A549 (cell line): ENCODE results near the gene PTPRH. TPM values are rescaled to one million over a fixed set of nuclear protein-coding genes. Genes with fewer than 3 reads are reported as not detected.
A peak's percentile ranks its signal among the peaks of the same experiment; 100 is the strongest.

ENCODE experiments used
- ATAC-seq, 2 experiments: fragments of 200-7000 bp in 1 of 2; fragments of >200 bp in 1 of 2; cut with Nextera tagmentation in 1 of 2; cut with Tn5 transposase in 1 of 2; 3 replicates each; pipeline versions ENCODE4 v1.8.0 to v1.9.1; 2018 to 2020; ENCODE audit warnings: mild to moderate bottlenecking in 1 of 2, moderate library complexity in 1 of 2
- CTCF ChIA-PET: fragments of 300-600 bp; sonication (Branson Sonifier 250); formaldehyde crosslinking; extraction: SDS; loops from one replicate; lab custom pipeline; 2021; ENCODE audit warnings: antibody characterized with exemption, inconsistent platforms; lab: Yijun Ruan, JAX
- POLR2A ChIA-PET: fragments of 350-600 bp; formaldehyde crosslinking; extraction: SDS; loops from one replicate; lab custom pipeline; 2021; ENCODE audit warnings: antibody characterized with exemption, inconsistent platforms; lab: Yijun Ruan, JAX
- DNase-seq, 2 experiments: peaks; one replicate each; pipeline versions ENCODE4 v3.0.0 to v3.0.0-alpha.2; 2011 to 2016; ENCODE audit warnings: low read depth in 1 of 2, low spot score in 1 of 2
- FAIRE-seq: peaks from 2 replicates; lab custom pipeline; 2011; peaks lifted over from hg19 to GRCh38; lab: Jason Lieb, UNC
- H3K27ac ChIP-seq, 2 experiments: fragments of >200 bp; sonication (Bioruptor Twin); formaldehyde crosslinking; 3 replicates each; pipeline ENCODE4 v1.5.1; 2016 to 2017
- H3K4me1 ChIP-seq: fragments of >200 bp; sonication (Bioruptor Twin); formaldehyde crosslinking; 3 replicates; pipeline ENCODE4 v1.6.1; 2016
- H3K4me2 ChIP-seq: fragments of >200 bp; sonication (Bioruptor Twin); formaldehyde crosslinking; 3 replicates; pipeline ENCODE4 v1.6.1; 2016
- H3K4me3 ChIP-seq: fragments of >200 bp; sonication (Bioruptor Twin); formaldehyde crosslinking; 3 replicates; pipeline ENCODE4 v1.5.1; 2016
- H3K9me3 ChIP-seq: fragments of >200 bp; sonication (Bioruptor Twin); formaldehyde crosslinking; 3 replicates; pipeline ENCODE4 v1.6.1; 2016
- BHLHE40 ChIP-seq: IDR thresholded peaks from 2 replicates; pipeline ENCODE4 v1.6.1; 2012; ENCODE audit warnings: low read depth, low read length, inconsistent platforms
- CBX2 ChIP-seq: fragments of 200-600 bp; sonication (generic); IDR thresholded peaks from 2 replicates; pipeline ENCODE4 v1.6.1; 2016; ENCODE audit warnings: low read depth, mild to moderate bottlenecking, borderline replicate concordance
- FOXS1 ChIP-seq: fragments of 250-450 bp; sonication (Bioruptor Pico); IDR thresholded peaks from 2 replicates; pipeline ENCODE4 v1.5.0; 2020; ENCODE audit warnings: mild to moderate bottlenecking, moderate library complexity
- HEYL ChIP-seq: fragments of 250-450 bp; sonication (Bioruptor Pico); IDR thresholded peaks from 2 replicates; pipeline ENCODE4 v1.8.0; 2021; ENCODE audit warnings: mild to moderate bottlenecking, moderate library complexity
- HOXB5 ChIP-seq: fragments of 250-450 bp; sonication (Bioruptor Pico); IDR thresholded peaks from 2 replicates; pipeline ENCODE4 v1.5.0; 2020; ENCODE audit warnings: mild to moderate bottlenecking, moderate library complexity
- JUN ChIP-seq, 2 experiments: fragments of >200 bp; sonication (Bioruptor Twin); formaldehyde crosslinking; IDR thresholded peaks; 2 replicates in 1 of 2; 3 replicates in 1 of 2; pipeline ENCODE4 v1.6.1; 2016 to 2017
- KDM1A ChIP-seq: fragments of 200-600 bp; sonication (generic); IDR thresholded peaks from 2 replicates; pipeline ENCODE4 v1.6.1; 2016; ENCODE audit warnings: low read depth, mild to moderate bottlenecking
- MAZ ChIP-seq: fragments of 150-350 bp; IDR thresholded peaks from 2 replicates; pipeline ENCODE4 v1.6.1; 2014; ENCODE audit warnings: antibody characterized with exemption, low read depth, low read length, borderline replicate concordance
- PHF8 ChIP-seq: fragments of 200-600 bp; sonication (generic); IDR thresholded peaks from 2 replicates; pipeline ENCODE4 v1.6.1; 2016; ENCODE audit warnings: low read depth, mild to moderate bottlenecking, antibody characterized with exemption, moderate library complexity, borderline replicate concordance
- POLR2AphosphoS2 ChIP-seq: conservative IDR thresholded peaks from 2 replicates; pipeline ENCODE4 v1.6.1; 2012; ENCODE audit warnings: low read length, improper control_type of control experiment, inconsistent platforms
- RAD21 ChIP-seq, 2 experiments: fragments of >200 bp in 1 of 2; sonication (Bioruptor Twin) in 1 of 2; formaldehyde crosslinking in 1 of 2; IDR thresholded peaks in 1 of 2; conservative IDR thresholded peaks in 1 of 2; 2 replicates in 1 of 2; 3 replicates in 1 of 2; pipeline ENCODE4 v1.6.1; 2012 to 2018; ENCODE audit warnings: inconsistent platforms in 1 of 2
- RNF2 ChIP-seq: fragments of 200-600 bp; sonication (generic); IDR thresholded peaks from 2 replicates; pipeline ENCODE4 v1.6.1; 2016; ENCODE audit warnings: low read depth, mild to moderate bottlenecking, antibody characterized with exemption, moderate library complexity, borderline replicate concordance
- SMC3 ChIP-seq: fragments of >200 bp; sonication (Bioruptor Twin); formaldehyde crosslinking; IDR thresholded peaks from 3 replicates; pipeline ENCODE4 v1.6.1; 2018; ENCODE audit warnings: inconsistent platforms
- ZNF302 ChIP-seq: fragments of 250-450 bp; sonication (Bioruptor Pico); IDR thresholded peaks from 2 replicates; pipeline ENCODE4 v1.9.0; 2021; ENCODE audit warnings: inconsistent platforms, mild to moderate bottlenecking, moderate library complexity
- WGBS: methylation state at CpG from one replicate; pipeline ENCODE4 v1.1.6; 2017; ENCODE audit errors: missing lambda C conversion rate; 5-methylcytosine and 5-hydroxymethylcytosine counted together
- polyA plus RNA-seq, 4 experiments: library from polyadenylated mRNA; depleted of rRNA in 3 of 4; stranded (reverse); fragments of >200 nt; fragmentation: RNase III in 1 of 4; extraction: RNeasy Plus Mini Kit Qiagen cat#74134 plus additional on column Dnase treatment in 1 of 4; gene quantifications; 2 replicates in 3 of 4; 3 replicates in 1 of 4; pipeline ENCODE4 v1.2.3, GENCODE V29; 2011 to 2017
- TF ChIP-seq, protein P1 (sequence below): IDR thresholded peaks from 2 replicates; pipeline ENCODE4 v1.6.1; 2012
- TF ChIP-seq, protein P2 (sequence below): IDR thresholded peaks from 2 replicates; pipeline ENCODE4 v1.6.1; 2012; ENCODE audit warnings: low read depth, borderline replicate concordance
- TF ChIP-seq, protein P3 (sequence below): fragments of >200 bp; sonication (Bioruptor Twin); formaldehyde crosslinking; IDR thresholded peaks from 3 replicates; pipeline ENCODE4 v1.6.1; 2016
- TF ChIP-seq, protein P4 (sequence below): fragments of 250-450 bp; sonication (Bioruptor Pico); IDR thresholded peaks from 2 replicates; pipeline ENCODE4 v1.5.0; 2021; ENCODE audit warnings: mild to moderate bottlenecking, moderate library complexity, borderline replicate concordance
- TF ChIP-seq, protein P5 (sequence below): fragments of 450-650 bp; IDR thresholded peaks from 2 replicates; pipeline ENCODE4 v1.6.1; 2014; ENCODE audit warnings: antibody characterized with exemption
- TF ChIP-seq, protein P6 (sequence below): fragments of >200 bp; sonication (Bioruptor Twin); formaldehyde crosslinking; IDR thresholded peaks from 3 replicates; pipeline ENCODE4 v1.5.1; 2016

PTPRH gene
- polyA plus RNA-seq, 2 of the 4 experiments (the other 2 are of a cell fraction) = 1.6 to 4.2 TPM

DNA sequence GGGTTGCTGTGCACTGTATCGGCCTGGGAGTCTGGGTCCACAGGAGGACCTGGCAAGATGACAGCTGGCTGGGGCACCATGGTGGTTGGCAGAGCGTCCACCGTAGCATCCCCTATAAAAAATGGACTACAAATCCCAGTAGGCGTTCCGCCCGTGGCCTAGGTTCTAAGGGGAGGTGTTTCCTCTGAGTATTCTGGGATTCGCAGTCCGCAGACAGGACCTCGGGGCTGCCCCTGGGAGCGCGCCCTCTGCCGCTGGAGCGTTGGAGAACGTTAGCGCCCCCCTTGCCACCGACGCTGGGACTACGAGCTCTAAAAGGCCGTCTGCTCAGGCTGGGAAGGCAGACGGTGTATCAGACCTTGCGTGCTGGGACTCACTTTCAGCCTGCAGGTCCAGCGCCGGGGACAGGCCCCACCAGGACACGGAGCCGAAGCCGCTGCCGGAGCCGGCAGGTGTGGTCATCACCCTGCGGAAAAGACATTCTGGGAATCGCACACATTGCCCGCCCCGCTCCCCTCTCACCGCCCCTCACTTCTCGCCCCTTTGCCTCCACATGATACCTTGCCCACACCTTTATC, 43.3 kb downstream of the PTPRH start:
- DNase-seq (peak; percentile 93 to 95), FAIRE-seq (peak; percentile 72), ATAC-seq (peak; percentile 89)
- peak overlapping the region; percentile 17 to 73; a peak in 3 of 6 replicates for H3K27ac ChIP-seq
- TF ChIP-seq HEYL (CRISPR knock-in tag) = no peak
- TF ChIP-seq SMC3 = peak; percentile 68
- TF ChIP-seq CBX2 = no peak
- TF ChIP-seq, protein P1, sequence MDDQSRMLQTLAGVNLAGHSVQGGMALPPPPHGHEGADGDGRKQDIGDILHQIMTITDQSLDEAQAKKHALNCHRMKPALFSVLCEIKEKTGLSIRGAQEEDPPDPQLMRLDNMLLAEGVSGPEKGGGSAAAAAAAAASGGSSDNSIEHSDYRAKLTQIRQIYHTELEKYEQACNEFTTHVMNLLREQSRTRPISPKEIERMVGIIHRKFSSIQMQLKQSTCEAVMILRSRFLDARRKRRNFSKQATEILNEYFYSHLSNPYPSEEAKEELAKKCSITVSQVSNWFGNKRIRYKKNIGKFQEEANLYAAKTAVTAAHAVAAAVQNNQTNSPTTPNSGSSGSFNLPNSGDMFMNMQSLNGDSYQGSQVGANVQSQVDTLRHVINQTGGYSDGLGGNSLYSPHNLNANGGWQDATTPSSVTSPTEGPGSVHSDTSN = 0 out of 2 replicates have a peak, but pooled peaks have one; percentile 42
- TF ChIP-seq BHLHE40 = no peak
- TF ChIP-seq RNF2 = no peak
- no peak for TF ChIP-seq MAZ
- TF ChIP-seq, protein P2, sequence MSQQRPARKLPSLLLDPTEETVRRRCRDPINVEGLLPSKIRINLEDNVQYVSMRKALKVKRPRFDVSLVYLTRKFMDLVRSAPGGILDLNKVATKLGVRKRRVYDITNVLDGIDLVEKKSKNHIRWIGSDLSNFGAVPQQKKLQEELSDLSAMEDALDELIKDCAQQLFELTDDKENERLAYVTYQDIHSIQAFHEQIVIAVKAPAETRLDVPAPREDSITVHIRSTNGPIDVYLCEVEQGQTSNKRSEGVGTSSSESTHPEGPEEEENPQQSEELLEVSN = no peak
- TF ChIP-seq POLR2AphosphoS2 = no peak
- TF ChIP-seq PHF8 = 0 out of 2 replicates have a peak, but pooled peaks have one; percentile 39
- TF ChIP-seq, protein P3, sequence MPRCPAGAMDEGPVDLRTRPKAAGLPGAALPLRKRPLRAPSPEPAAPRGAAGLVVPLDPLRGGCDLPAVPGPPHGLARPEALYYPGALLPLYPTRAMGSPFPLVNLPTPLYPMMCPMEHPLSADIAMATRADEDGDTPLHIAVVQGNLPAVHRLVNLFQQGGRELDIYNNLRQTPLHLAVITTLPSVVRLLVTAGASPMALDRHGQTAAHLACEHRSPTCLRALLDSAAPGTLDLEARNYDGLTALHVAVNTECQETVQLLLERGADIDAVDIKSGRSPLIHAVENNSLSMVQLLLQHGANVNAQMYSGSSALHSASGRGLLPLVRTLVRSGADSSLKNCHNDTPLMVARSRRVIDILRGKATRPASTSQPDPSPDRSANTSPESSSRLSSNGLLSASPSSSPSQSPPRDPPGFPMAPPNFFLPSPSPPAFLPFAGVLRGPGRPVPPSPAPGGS = no peak
- TF ChIP-seq, protein P4, sequence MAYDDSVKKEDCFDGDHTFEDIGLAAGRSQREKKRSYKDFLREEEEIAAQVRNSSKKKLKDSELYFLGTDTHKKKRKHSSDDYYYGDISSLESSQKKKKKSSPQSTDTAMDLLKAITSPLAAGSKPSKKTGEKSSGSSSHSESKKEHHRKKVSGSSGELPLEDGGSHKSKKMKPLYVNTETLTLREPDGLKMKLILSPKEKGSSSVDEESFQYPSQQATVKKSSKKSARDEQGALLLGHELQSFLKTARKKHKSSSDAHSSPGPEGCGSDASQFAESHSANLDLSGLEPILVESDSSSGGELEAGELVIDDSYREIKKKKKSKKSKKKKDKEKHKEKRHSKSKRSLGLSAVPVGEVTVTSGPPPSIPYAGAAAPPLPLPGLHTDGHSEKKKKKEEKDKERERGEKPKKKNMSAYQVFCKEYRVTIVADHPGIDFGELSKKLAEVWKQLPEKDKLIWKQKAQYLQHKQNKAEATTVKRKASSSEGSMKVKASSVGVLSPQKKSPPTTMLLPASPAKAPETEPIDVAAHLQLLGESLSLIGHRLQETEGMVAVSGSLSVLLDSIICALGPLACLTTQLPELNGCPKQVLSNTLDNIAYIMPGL (CRISPR knock-in tag) = no peak
- TF ChIP-seq FOXS1 = no peak
- TF ChIP-seq RAD21 (conservative IDR thresholded peaks at IDR 0.05 in 1 of 2, IDR thresholded peaks at IDR 0.05 in 1 of 2) = peak; percentile 34 to 45; a peak in 4 of 5 replicates
- TF ChIP-seq HOXB5 (CRISPR knock-in tag) = no peak
- TF ChIP-seq, protein P5, sequence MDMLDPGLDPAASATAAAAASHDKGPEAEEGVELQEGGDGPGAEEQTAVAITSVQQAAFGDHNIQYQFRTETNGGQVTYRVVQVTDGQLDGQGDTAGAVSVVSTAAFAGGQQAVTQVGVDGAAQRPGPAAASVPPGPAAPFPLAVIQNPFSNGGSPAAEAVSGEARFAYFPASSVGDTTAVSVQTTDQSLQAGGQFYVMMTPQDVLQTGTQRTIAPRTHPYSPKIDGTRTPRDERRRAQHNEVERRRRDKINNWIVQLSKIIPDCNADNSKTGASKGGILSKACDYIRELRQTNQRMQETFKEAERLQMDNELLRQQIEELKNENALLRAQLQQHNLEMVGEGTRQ = no peak
- no peak for TF ChIP-seq KDM1A
- TF ChIP-seq, protein P6, sequence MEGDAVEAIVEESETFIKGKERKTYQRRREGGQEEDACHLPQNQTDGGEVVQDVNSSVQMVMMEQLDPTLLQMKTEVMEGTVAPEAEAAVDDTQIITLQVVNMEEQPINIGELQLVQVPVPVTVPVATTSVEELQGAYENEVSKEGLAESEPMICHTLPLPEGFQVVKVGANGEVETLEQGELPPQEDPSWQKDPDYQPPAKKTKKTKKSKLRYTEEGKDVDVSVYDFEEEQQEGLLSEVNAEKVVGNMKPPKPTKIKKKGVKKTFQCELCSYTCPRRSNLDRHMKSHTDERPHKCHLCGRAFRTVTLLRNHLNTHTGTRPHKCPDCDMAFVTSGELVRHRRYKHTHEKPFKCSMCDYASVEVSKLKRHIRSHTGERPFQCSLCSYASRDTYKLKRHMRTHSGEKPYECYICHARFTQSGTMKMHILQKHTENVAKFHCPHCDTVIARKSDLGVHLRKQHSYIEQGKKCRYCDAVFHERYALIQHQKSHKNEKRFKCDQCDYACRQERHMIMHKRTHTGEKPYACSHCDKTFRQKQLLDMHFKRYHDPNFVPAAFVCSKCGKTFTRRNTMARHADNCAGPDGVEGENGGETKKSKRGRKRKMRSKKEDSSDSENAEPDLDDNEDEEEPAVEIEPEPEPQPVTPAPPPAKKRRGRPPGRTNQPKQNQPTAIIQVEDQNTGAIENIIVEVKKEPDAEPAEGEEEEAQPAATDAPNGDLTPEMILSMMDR = peak; percentile 97
- TF ChIP-seq JUN (IDR thresholded peaks at IDR 0.05) = no peak
- no peak for TF ChIP-seq ZNF302 (CRISPR knock-in tag)
- no peaks in the 10 kb centered on the region for H3K9me3 ChIP-seq
- peak overlapping the region; percentile 93 for H3K4me2 ChIP-seq
- WGBS = 2% methylated on average over 23 of the region's 34 CpGs
- ChIA-PET POLR2A (interaction anchor here (0.6 to 2.7 kb wide), 8 partner anchors 9 to 459 kb away, joined by 3 to 12 read pairs (median 4); partner anchors contain the start of genes ISOC2, PPP1R12C, UBE2S and ZNF784), CTCF (interaction anchor here (0.6 to 6.5 kb wide), 48 partner anchors 7 to 488 kb away, joined by 3 to 64 read pairs (median 5); partner anchors contain the start of genes PTPRH, SYT5, TMEM238 and TMEM86B)
- H3K4me1 ChIP-seq = peaks cover 10% of the 10 kb centered on the region; the same call in 1 of the 3 replicates
- H3K4me3 ChIP-seq = peak overlapping the region; percentile 64
